ENCODE data around the gene CEACAM7. TPM values are rescaled to one million over a fixed set of nuclear protein-coding genes. Genes with fewer than 3 reads are reported as not detected.
A peak's percentile ranks its signal among the peaks of the same experiment; 100 is the strongest.

CEACAM7 gene
- total RNA-seq, 4 donors from 2014 or later: 0.49 to 1.8 (median 0.51) TPM; not detected in 1

- Histone ChIP-seq H3K36me3 (no peaks in the 10 kb centered on the region), H3K9me3 (no peaks in the 10 kb centered on the region), H3K27me3 (no peaks in the 10 kb centered on the region), H3K4me3 (no peak overlapping the region), H3K27ac (no peak overlapping the region), H3K4me1 (no peaks in the 10 kb centered on the region)
- intact Hi-C loops (cut with DNase I; ENCODE audit: low total_unique reads): no loop called here
- TF ChIP-seq CTCF (IDR thresholded peaks at IDR 0.05): no peak
- TF ChIP-seq POLR2A (IDR thresholded peaks at IDR 0.05): no peak
- DNase-seq: no peak
These were observed 11.9 kb upstream of the CEACAM7 start for GRCh38 chr19:41699968-41700323.

GRCh38 chr19:41699231-41699967 is 11.3 kb upstream of the CEACAM7 start:
- H3K36me3 ChIP-seq: no peaks in the 10 kb centered on the region
- DNase-seq: peak in 1 of 2 donors; percentile 8
- no peak overlapping the region for H3K4me3 ChIP-seq
- H3K27me3 ChIP-seq: no peaks in the 10 kb centered on the region
- no peaks in the 10 kb centered on the region for H3K9me3 ChIP-seq
- no peaks in the 10 kb centered on the region for H3K4me1 ChIP-seq
- TF ChIP-seq POLR2A (IDR thresholded peaks at IDR 0.05) (no peak), CTCF (IDR thresholded peaks at IDR 0.05) (no peak)
- intact Hi-C loops (cut with DNase I; ENCODE audit: low total_unique reads): no loop called here
- no peak overlapping the region for H3K27ac ChIP-seq

- H3K27ac ChIP-seq: no peak overlapping the region
- H3K4me1 ChIP-seq: no peaks in the 10 kb centered on the region
- DNase-seq: no peak
- H3K27me3 ChIP-seq: no peaks in the 10 kb centered on the region
- no peaks in the 10 kb centered on the region for H3K36me3 ChIP-seq
- H3K9me3 ChIP-seq: no peaks in the 10 kb centered on the region
- H3K4me3 ChIP-seq: no peak overlapping the region
- TF ChIP-seq CTCF (IDR thresholded peaks at IDR 0.05): no peak
- TF ChIP-seq POLR2A (IDR thresholded peaks at IDR 0.05): no peak
- intact Hi-C loops (cut with DNase I; ENCODE audit: low total_unique reads): no loop called here
These were observed 10.7 kb upstream of the CEACAM7 start for GRCh38 chr19:41698746-41699230.

- intact Hi-C loops (cut with DNase I; ENCODE audit: low total_unique reads): no loop called here
- no peak for DNase-seq
- Histone ChIP-seq H3K4me3 (no peak overlapping the region), H3K4me1 (no peaks in the 10 kb centered on the region), H3K27me3 (no peaks in the 10 kb centered on the region), H3K9me3 (no peaks in the 10 kb centered on the region), H3K27ac (no peak overlapping the region), H3K36me3 (no peaks in the 10 kb centered on the region)
- TF ChIP-seq POLR2A (IDR thresholded peaks at IDR 0.05) (no peak), CTCF (IDR thresholded peaks at IDR 0.05) (no peak)
These were observed 9.3 kb upstream of the CEACAM7 start for GRCh38 chr19:41697198-41697855.
